HEK293 (cell line): ENCODE results near the gene HMGN1.

Experiments used
- CTCF ChIA-PET: fragments of 350-600 bp; formaldehyde crosslinking; extraction: SDS; loops from one replicate; lab custom pipeline; 2021; ENCODE audit warnings: antibody characterized with exemption; lab: Yijun Ruan, JAX
- POLR2A ChIA-PET: fragments of 300-600 bp; formaldehyde crosslinking; extraction: SDS; loops from one replicate; lab custom pipeline; 2020; ENCODE audit warnings: antibody characterized with exemption, inconsistent platforms; lab: Yijun Ruan, JAX
- H3K27ac ChIP-seq: fragments of 200-500 bp; sonication (Bioruptor generic); 2 replicates; pipeline ENCODE4 v1.5.1; 2014; ENCODE audit warnings: low read depth, low read length, control low read depth, inconsistent platforms; ENCODE audit errors: extremely low read depth
- H3K36me3 ChIP-seq, 2 experiments: fragments of 200-500 bp in 1 of 2; sonication (Bioruptor generic) in 1 of 2; 1 replicate in 1 of 2; 2 replicates in 1 of 2; pipeline ENCODE4 v1.5.1; 2014 to 2017; ENCODE audit warnings: inconsistent platforms in 2 of 2, low read length in 2 of 2; ENCODE audit not compliant: control insufficient read depth in 2 of 2, insufficient read depth in 1 of 2
- H3K4me1 ChIP-seq: fragments of 200-500 bp; sonication (Bioruptor generic); 2 replicates; pipeline ENCODE4 v1.5.1; 2014; ENCODE audit warnings: mild to moderate bottlenecking, low read length, inconsistent platforms; ENCODE audit not compliant: control insufficient read depth, insufficient read depth
- H3K4me3 ChIP-seq: 2 replicates; pipeline ENCODE4 v1.5.1; 2011; ENCODE audit warnings: low read depth, mild to moderate bottlenecking, control low read depth, low read length, moderate library complexity
- H3K9me3 ChIP-seq: fragments of 200-500 bp; sonication (Bioruptor generic); 2 replicates; pipeline ENCODE4 v1.5.1; 2014; ENCODE audit warnings: low read depth, low read length, inconsistent platforms; ENCODE audit not compliant: control insufficient read depth, insufficient read depth
- BCL11B ChIP-seq: fragments of 450-650 bp; formaldehyde crosslinking; IDR thresholded peaks from 2 replicates; pipeline ENCODE4 v1.5.1; 2016; ENCODE audit warnings: low read depth, missing biosample characterization, missing genetic modification characterization
- IKZF3 ChIP-seq: fragments of 450-650 bp; IDR thresholded peaks from 2 replicates; pipeline ENCODE4 v1.5.0; 2018; ENCODE audit warnings: missing biosample characterization, mild to moderate bottlenecking, missing genetic modification characterization, moderate library complexity
- KLF8 ChIP-seq: fragments of 450-650 bp; formaldehyde crosslinking; IDR thresholded peaks from 2 replicates; pipeline ENCODE4 v1.5.1; 2016; ENCODE audit warnings: missing biosample characterization, missing genetic modification characterization
- PRDM4 ChIP-seq: fragments of 450-650 bp; formaldehyde crosslinking; IDR thresholded peaks from 2 replicates; pipeline ENCODE4 v1.5.1; 2017; ENCODE audit warnings: missing biosample characterization, missing genetic modification characterization
- RBAK ChIP-seq: fragments of 450-650 bp; formaldehyde crosslinking; IDR thresholded peaks from 2 replicates; pipeline ENCODE4 v1.5.1; 2016; ENCODE audit warnings: missing biosample characterization, missing genetic modification characterization
- SP7 ChIP-seq: fragments of 450-650 bp; formaldehyde crosslinking; IDR thresholded peaks from 2 replicates; pipeline ENCODE4 v1.5.1; 2016; ENCODE audit warnings: missing biosample characterization, missing genetic modification characterization
- ZBTB1 ChIP-seq: fragments of 450-650 bp; formaldehyde crosslinking; IDR thresholded peaks from 2 replicates; pipeline ENCODE4 v1.5.1; 2016; ENCODE audit warnings: missing biosample characterization, missing genetic modification characterization
- ZBTB11 ChIP-seq: fragments of 450-650 bp; formaldehyde crosslinking; conservative IDR thresholded peaks from 2 replicates; pipeline ENCODE4 v1.5.1; 2016; ENCODE audit warnings: low read depth, missing biosample characterization, missing genetic modification characterization
- ZBTB6 ChIP-seq: fragments of 450-650 bp; formaldehyde crosslinking; IDR thresholded peaks from 2 replicates; pipeline ENCODE4 v1.5.1; 2017; ENCODE audit warnings: missing biosample characterization, missing genetic modification characterization
- ZEB2 ChIP-seq: fragments of 450-650 bp; formaldehyde crosslinking; IDR thresholded peaks from 2 replicates; pipeline ENCODE4 v1.5.1; 2016; ENCODE audit warnings: missing biosample characterization, missing genetic modification characterization
- ZFP37 ChIP-seq: fragments of 450-650 bp; formaldehyde crosslinking; IDR thresholded peaks from 2 replicates; pipeline ENCODE4 v1.5.1; 2016; ENCODE audit warnings: missing biosample characterization, missing genetic modification characterization
- ZFP69B ChIP-seq: fragments of 450-650 bp; formaldehyde crosslinking; IDR thresholded peaks from 2 replicates; pipeline ENCODE4 v1.5.1; 2016; ENCODE audit warnings: missing biosample characterization, missing genetic modification characterization
- ZNF132 ChIP-seq: fragments of 450-650 bp; formaldehyde crosslinking; IDR thresholded peaks from 2 replicates; pipeline ENCODE4 v1.5.1; 2017; ENCODE audit warnings: missing biosample characterization, missing genetic modification characterization, borderline replicate concordance
- ZNF133 ChIP-seq: fragments of 450-650 bp; formaldehyde crosslinking; IDR thresholded peaks from 2 replicates; pipeline ENCODE4 v1.5.1; 2016; ENCODE audit warnings: missing biosample characterization, missing genetic modification characterization
- ZNF138 ChIP-seq: fragments of 450-650 bp; formaldehyde crosslinking; IDR thresholded peaks from 2 replicates; pipeline ENCODE4 v1.5.1; 2016; ENCODE audit warnings: missing biosample characterization, missing genetic modification characterization, borderline replicate concordance
- ZNF155 ChIP-seq: fragments of 450-650 bp; formaldehyde crosslinking; IDR thresholded peaks from 2 replicates; pipeline ENCODE4 v1.5.1; 2016; ENCODE audit warnings: missing biosample characterization, missing genetic modification characterization
- ZNF394 ChIP-seq: fragments of 450-650 bp; formaldehyde crosslinking; IDR thresholded peaks from 2 replicates; pipeline ENCODE4 v1.5.1; 2016; ENCODE audit warnings: missing biosample characterization, missing genetic modification characterization, mild to moderate bottlenecking, moderate library complexity, borderline replicate concordance
- ZNF473 ChIP-seq: fragments of 450-650 bp; formaldehyde crosslinking; IDR thresholded peaks from 2 replicates; pipeline ENCODE4 v1.5.1; 2017; ENCODE audit warnings: missing biosample characterization, missing genetic modification characterization
- ZNF488 ChIP-seq: fragments of 450-650 bp; formaldehyde crosslinking; IDR thresholded peaks from 2 replicates; pipeline ENCODE4 v1.5.1; 2016; ENCODE audit warnings: missing biosample characterization, missing genetic modification characterization
- ZNF501 ChIP-seq: fragments of 450-650 bp; formaldehyde crosslinking; IDR thresholded peaks from 2 replicates; pipeline ENCODE4 v1.5.1; 2016; ENCODE audit warnings: missing biosample characterization, missing genetic modification characterization
- ZNF514 ChIP-seq: fragments of 450-650 bp; formaldehyde crosslinking; IDR thresholded peaks from 2 replicates; pipeline ENCODE4 v1.5.1; 2016; ENCODE audit warnings: missing biosample characterization, missing genetic modification characterization
- ZNF529 ChIP-seq: fragments of 450-650 bp; formaldehyde crosslinking; IDR thresholded peaks from 2 replicates; pipeline ENCODE4 v1.5.1; 2017; ENCODE audit warnings: missing genetic modification characterization, missing biosample characterization; ENCODE audit not compliant: insufficient replicate concordance
- ZNF544 ChIP-seq: fragments of 450-650 bp; formaldehyde crosslinking; IDR thresholded peaks from 2 replicates; pipeline ENCODE4 v1.5.0; 2017; ENCODE audit warnings: missing biosample characterization, missing genetic modification characterization
- ZNF558 ChIP-seq: fragments of 450-650 bp; formaldehyde crosslinking; IDR thresholded peaks from 2 replicates; pipeline ENCODE4 v1.5.1; 2016; ENCODE audit warnings: missing biosample characterization, missing genetic modification characterization
- ZNF629 ChIP-seq: fragments of 450-650 bp; formaldehyde crosslinking; IDR thresholded peaks from 2 replicates; pipeline ENCODE4 v1.5.1; 2017; ENCODE audit warnings: missing biosample characterization, missing genetic modification characterization
- ZNF645 ChIP-seq: fragments of 450-650 bp; formaldehyde crosslinking; IDR thresholded peaks from 2 replicates; pipeline ENCODE4; 2016; ENCODE audit warnings: missing biosample characterization, missing genetic modification characterization
- ZNF658 ChIP-seq: fragments of 450-650 bp; formaldehyde crosslinking; IDR thresholded peaks from 2 replicates; pipeline ENCODE4; 2016; ENCODE audit warnings: missing biosample characterization, missing genetic modification characterization
- ZNF660 ChIP-seq: fragments of 450-650 bp; IDR thresholded peaks from 2 replicates; pipeline ENCODE4 v1.5.1; 2018; ENCODE audit warnings: missing biosample characterization, mild to moderate bottlenecking, missing genetic modification characterization

The HMGN1 gene

GRCh38 chr21:39348355-39349210 lies at the start of gene HMGN1:
HMGN1 (minus strand) TSS chr21:39349088; CDS start chr21:39348917, 171 bp downstream.
- H3K4me1 ChIP-seq = 0 out of 2 replicates have a peak, but pooled peaks cover 3% of the 10 kb centered on the region
- TF ChIP-seq ZNF394 (tag by site-specific recombination) (0 out of 2 replicates have a peak, but pooled peaks have one; percentile 12), ZNF645 (no peak), ZNF558 (0 out of 2 replicates have a peak, but pooled peaks have one; percentile 4), KLF8 (peak; percentile 1; the same call in 1 of the 2 replicates), ZBTB6 (tag by site-specific recombination) (no peak), ZNF529 (tag by site-specific recombination) (no peak), ZNF658 (tag by site-specific recombination) (no peak), ZNF514 (tag by site-specific recombination) (no peak), ZNF660 (tag by site-specific recombination) (0 out of 2 replicates have a peak, but pooled peaks have one; percentile 34), ZNF501 (tag by site-specific recombination) (no peak), ZNF629 (tag by site-specific recombination) (peak; percentile 88), ZEB2 (tag by site-specific recombination) (peak; percentile 66; the same call in 1 of the 2 replicates), ZBTB1 (tag by site-specific recombination) (no peak), ZBTB11 (tag by site-specific recombination) (no peak), ZNF473 (tag by site-specific recombination) (no peak), RBAK (no peak), IKZF3 (tag by site-specific recombination) (peak; percentile 32; the same call in 1 of the 2 replicates), ZNF133 (tag by site-specific recombination) (no peak), SP7 (tag by site-specific recombination) (peak; percentile 22), PRDM4 (no peak), ZNF138 (tag by site-specific recombination) (no peak), ZFP69B (tag by site-specific recombination) (no peak), ZNF155 (tag by site-specific recombination) (no peak), ZNF544 (tag by site-specific recombination) (no peak), ZFP37 (no peak), ZNF488 (tag by site-specific recombination) (no peak), ZNF132 (tag by site-specific recombination) (no peak), BCL11B (tag by site-specific recombination) (no peak)

More at GRCh38 chr21:39348355-39349210, at the start of gene HMGN1:
- ChIA-PET CTCF (interaction anchor here (1.0 to 1.6 kb wide), 4 partner anchors 39 to 94 kb away, joined by 3 to 4 read pairs (median 4); no protein-coding TSS in a partner anchor), POLR2A (interaction anchor here (0.5 to 5.4 kb wide), 19 partner anchors 10 to 1784 kb away, joined by 3 to 79 read pairs (median 5); partner anchors contain the start of genes BRWD1 and PSMG1)
- peak within 1 kb of the TSS; percentile 99 for H3K27ac ChIP-seq
- H3K9me3 ChIP-seq = peaks cover 2% of the 10 kb centered on the region; the same call in 1 of the 2 replicates
- H3K36me3 ChIP-seq = peaks cover 27 to 45% of the 10 kb centered on the region in 2 experiments
- H3K4me3 ChIP-seq = peak within 1 kb of the TSS; percentile 86
